IMR-90 (cell line): ENCODE results near the gene BMP4.

Experiments
- BHLHE40 ChIP-seq: fragments of 150-350 bp; IDR thresholded peaks from 2 replicates; pipeline ENCODE4 v1.6.1; 2016; ENCODE audit warnings: mild to moderate bottlenecking, low read depth, low read length
- CEBPB ChIP-seq: IDR thresholded peaks from 2 replicates; pipeline ENCODE4 v1.6.1; 2012; ENCODE audit warnings: low read depth, low read length, improper control_type of control experiment
- CHD1 ChIP-seq: IDR thresholded peaks from 2 replicates; pipeline ENCODE4 v1.6.1; 2012; ENCODE audit warnings: low read depth, low read length, improper control_type of control experiment
- FOS ChIP-seq: fragments of 150-350 bp; IDR thresholded peaks from 2 replicates; pipeline ENCODE4 v1.6.1; 2016; ENCODE audit warnings: low read depth, low read length
- POLR2A ChIP-seq: IDR thresholded peaks from 2 replicates; pipeline ENCODE4 v1.6.1; 2012; ENCODE audit warnings: mild to moderate bottlenecking, low read depth, low read length
- RAD21 ChIP-seq: IDR thresholded peaks from 2 replicates; pipeline ENCODE4 v1.6.1; 2012; ENCODE audit warnings: low read length, improper control_type of control experiment
- RFX5 ChIP-seq: IDR thresholded peaks from 2 replicates; pipeline ENCODE4 v1.8.0; 2012; ENCODE audit warnings: low read depth, mild to moderate bottlenecking, low read length, moderate library complexity
- TF ChIP-seq, protein P1 (sequence below): conservative IDR thresholded peaks from 2 replicates; pipeline ENCODE4 v1.5.1; 2012; ENCODE audit warnings: mild to moderate bottlenecking, low read depth, low read length, improper control_type of control experiment
- TF ChIP-seq, protein P2 (sequence below): fragments of 150-350 bp; IDR thresholded peaks from 2 replicates; pipeline ENCODE4 v1.6.1; 2017; ENCODE audit warnings: mild to moderate bottlenecking, antibody characterized with exemption, low read length, low read depth

DNA sequence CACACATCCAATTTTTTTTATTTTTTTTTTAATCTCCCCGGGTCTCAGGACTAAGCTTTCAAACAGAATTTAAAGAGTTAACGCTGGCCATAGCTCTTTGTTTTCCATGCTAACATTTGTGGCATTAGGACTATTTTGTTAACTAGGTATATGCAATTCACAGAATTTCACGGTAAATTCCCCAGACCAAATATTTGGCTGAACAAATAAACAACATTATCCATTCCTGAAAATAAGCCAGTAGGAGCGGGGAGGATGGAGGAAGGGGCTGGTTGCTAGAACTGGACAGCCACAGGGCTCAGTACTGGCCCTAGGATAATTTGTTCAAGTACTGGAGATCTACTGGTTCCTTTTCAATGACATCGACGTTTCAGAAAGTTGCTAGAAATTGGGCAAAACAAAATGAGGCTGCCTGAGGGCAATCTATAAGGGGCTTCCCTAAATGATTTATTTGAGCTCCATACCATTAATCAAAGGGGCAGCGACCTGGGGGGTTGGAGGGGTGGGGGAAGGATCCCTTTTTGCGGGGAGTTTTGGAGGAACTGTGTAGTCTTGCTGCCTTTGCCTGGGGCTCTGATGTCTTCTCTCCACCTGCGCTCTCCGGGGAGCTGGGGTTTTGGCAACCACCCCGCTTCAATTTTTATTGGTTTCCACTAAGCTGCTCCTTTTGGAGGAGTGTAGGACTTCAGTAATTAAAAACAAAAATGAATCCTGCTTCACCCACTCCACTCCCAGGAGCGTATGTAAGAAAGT lies 9.0 kb downstream of the BMP4 start:
- TF ChIP-seq RFX5 (no peak), CEBPB (no peak), POLR2A (no peak), RAD21 (no peak), CHD1 (no peak), FOS (no peak), BHLHE40 (no peak)
- TF ChIP-seq, protein P1, sequence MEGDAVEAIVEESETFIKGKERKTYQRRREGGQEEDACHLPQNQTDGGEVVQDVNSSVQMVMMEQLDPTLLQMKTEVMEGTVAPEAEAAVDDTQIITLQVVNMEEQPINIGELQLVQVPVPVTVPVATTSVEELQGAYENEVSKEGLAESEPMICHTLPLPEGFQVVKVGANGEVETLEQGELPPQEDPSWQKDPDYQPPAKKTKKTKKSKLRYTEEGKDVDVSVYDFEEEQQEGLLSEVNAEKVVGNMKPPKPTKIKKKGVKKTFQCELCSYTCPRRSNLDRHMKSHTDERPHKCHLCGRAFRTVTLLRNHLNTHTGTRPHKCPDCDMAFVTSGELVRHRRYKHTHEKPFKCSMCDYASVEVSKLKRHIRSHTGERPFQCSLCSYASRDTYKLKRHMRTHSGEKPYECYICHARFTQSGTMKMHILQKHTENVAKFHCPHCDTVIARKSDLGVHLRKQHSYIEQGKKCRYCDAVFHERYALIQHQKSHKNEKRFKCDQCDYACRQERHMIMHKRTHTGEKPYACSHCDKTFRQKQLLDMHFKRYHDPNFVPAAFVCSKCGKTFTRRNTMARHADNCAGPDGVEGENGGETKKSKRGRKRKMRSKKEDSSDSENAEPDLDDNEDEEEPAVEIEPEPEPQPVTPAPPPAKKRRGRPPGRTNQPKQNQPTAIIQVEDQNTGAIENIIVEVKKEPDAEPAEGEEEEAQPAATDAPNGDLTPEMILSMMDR = no peak
- TF ChIP-seq, protein P2, sequence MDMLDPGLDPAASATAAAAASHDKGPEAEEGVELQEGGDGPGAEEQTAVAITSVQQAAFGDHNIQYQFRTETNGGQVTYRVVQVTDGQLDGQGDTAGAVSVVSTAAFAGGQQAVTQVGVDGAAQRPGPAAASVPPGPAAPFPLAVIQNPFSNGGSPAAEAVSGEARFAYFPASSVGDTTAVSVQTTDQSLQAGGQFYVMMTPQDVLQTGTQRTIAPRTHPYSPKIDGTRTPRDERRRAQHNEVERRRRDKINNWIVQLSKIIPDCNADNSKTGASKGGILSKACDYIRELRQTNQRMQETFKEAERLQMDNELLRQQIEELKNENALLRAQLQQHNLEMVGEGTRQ = no peak
